ENCODE measurements around the gene ZNF273.
"Not testable (repeated sequence)": the region's sequence is repeated elsewhere in the genome, so short reads cannot be mapped to it uniquely, and the experiment has no call there.

The ZNF273 gene

DNA sequence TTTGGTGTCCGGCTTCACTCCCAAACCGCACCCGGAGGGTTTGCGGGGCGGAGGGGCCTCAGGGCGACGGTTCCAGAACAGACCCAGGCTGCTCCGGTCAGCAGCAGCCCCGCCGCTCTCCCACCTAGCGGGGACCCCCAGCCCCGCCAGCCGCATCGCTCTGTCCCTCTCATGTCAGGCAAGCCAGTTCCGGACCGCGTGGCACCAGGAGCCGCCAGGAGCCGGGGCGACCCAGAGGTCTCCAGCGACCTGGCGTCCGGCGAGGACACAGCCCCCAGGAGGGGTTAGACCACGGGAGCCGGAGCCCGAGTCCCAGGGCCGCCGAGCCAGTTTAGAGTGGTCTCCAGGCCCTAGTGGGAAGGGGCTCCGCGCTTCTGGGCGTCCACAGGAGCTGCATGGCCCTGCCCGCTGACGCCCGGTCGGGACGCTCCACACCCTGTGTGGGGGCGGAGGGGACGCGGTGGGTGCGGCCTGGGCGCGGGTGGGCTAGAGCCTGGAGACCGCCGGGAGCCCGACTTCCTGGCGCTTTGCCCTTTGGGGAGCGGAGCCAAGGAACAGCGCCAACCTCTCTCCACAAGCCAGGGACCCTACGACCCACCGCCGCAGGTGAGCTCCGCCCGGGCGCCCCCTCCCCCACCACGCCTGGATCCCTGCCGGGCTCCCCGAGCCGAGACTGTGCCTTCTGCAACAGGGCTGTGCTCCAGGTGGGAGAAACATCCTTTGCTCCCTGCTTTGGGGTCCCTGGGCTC, 44.4 kb downstream of the ZNF273 start:
- Histone ChIP-seq H2AFZ (ENCODE audit: low read depth, low read length) (no peak overlapping the region), H3K9ac (ENCODE audit: low read length) (no peak overlapping the region), H3K4me1 (ENCODE audit: low read length) (no peaks in the 10 kb centered on the region), H3K27ac (ENCODE audit: low read length) (no peak overlapping the region), H4K20me1 (ENCODE audit: insufficient read depth, low read length) (no peaks in the 10 kb centered on the region), H3K4me2 (ENCODE audit: low read length) (no peak overlapping the region), H3K79me2 (ENCODE audit: low read length) (no peaks in the 10 kb centered on the region), H3K4me3 (ENCODE audit: low read length) (no peak overlapping the region), H3K9me3 (ENCODE audit: insufficient read depth, low read length) (no peaks in the 10 kb centered on the region), H3K27me3 (ENCODE audit: low read depth, low read length) (no peaks in the 10 kb centered on the region), H3K36me3 (replicated peaks; ENCODE audit: low read depth, low read length) (no peaks in the 10 kb centered on the region)
- no peak for TF ChIP-seq EZH2phosphoT487 (IDR thresholded peaks at IDR 0.05; ENCODE audit: low read depth)
- TF ChIP-seq, protein P1, sequence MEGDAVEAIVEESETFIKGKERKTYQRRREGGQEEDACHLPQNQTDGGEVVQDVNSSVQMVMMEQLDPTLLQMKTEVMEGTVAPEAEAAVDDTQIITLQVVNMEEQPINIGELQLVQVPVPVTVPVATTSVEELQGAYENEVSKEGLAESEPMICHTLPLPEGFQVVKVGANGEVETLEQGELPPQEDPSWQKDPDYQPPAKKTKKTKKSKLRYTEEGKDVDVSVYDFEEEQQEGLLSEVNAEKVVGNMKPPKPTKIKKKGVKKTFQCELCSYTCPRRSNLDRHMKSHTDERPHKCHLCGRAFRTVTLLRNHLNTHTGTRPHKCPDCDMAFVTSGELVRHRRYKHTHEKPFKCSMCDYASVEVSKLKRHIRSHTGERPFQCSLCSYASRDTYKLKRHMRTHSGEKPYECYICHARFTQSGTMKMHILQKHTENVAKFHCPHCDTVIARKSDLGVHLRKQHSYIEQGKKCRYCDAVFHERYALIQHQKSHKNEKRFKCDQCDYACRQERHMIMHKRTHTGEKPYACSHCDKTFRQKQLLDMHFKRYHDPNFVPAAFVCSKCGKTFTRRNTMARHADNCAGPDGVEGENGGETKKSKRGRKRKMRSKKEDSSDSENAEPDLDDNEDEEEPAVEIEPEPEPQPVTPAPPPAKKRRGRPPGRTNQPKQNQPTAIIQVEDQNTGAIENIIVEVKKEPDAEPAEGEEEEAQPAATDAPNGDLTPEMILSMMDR (IDR thresholded peaks at IDR 0.05; ENCODE audit: low read depth, low read length): no peak

DNA sequence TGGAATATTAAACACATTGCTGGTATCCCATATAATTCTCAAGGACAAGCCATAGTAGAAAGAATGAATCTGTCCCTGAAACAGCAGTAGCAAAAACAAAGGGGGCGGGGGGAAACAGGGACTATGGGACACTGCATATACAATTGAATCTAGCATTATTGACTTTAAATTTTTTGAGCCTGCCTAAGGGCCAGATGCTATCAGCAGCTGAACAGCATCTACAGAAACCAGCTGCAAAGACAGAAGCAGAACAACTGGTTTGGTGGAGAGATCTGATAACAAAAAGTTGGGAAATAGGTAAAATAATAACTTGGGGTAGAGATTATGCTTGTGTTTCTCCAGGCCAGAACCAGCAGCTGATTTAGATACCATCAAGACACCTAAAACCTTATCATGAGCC, 45.7 kb downstream of the ZNF273 start:
- not testable (repeated sequence) for H3K27ac ChIP-seq (ENCODE audit: low read length); H3K4me3 ChIP-seq (ENCODE audit: low read length); H2AFZ ChIP-seq (ENCODE audit: low read depth, low read length); H3K27me3 ChIP-seq (ENCODE audit: low read depth, low read length); H3K79me2 ChIP-seq (ENCODE audit: low read length); H3K9ac ChIP-seq (ENCODE audit: low read length); H3K4me1 ChIP-seq (ENCODE audit: low read length); H3K9me3 ChIP-seq (ENCODE audit: insufficient read depth, low read length); H3K36me3 ChIP-seq (replicated peaks; ENCODE audit: low read depth, low read length); H3K4me2 ChIP-seq (ENCODE audit: low read length); H4K20me1 ChIP-seq (ENCODE audit: insufficient read depth, low read length)

DNA sequence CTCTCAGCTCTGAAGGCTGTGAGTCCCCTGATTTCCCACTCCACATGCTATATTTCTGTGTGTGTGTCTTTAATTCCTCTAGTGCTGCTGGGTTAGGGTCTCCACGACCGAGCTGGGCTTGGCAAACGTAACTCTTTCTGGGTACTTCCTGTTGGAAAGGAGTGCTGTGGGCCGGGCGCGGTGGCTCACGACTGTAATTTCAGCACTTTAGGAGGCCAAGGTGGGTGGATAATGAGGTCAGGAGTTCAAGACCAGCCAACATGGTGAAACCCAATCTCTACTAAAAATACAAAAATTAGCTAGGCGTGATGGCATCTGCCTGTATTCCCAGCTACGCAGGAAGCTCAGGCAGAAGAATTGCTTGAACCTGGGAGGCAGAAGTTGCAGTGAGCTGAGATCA, 47.6 kb downstream of the ZNF273 start:
- not testable (repeated sequence) for H2AFZ ChIP-seq (ENCODE audit: low read depth, low read length); H3K36me3 ChIP-seq (replicated peaks; ENCODE audit: low read depth, low read length); H3K4me3 ChIP-seq (ENCODE audit: low read length); H3K79me2 ChIP-seq (ENCODE audit: low read length); H3K27me3 ChIP-seq (ENCODE audit: low read depth, low read length); H3K4me1 ChIP-seq (ENCODE audit: low read length); H3K27ac ChIP-seq (ENCODE audit: low read length); H3K9ac ChIP-seq (ENCODE audit: low read length); H4K20me1 ChIP-seq (ENCODE audit: insufficient read depth, low read length); H3K4me2 ChIP-seq (ENCODE audit: low read length); H3K9me3 ChIP-seq (ENCODE audit: insufficient read depth, low read length)

DNA sequence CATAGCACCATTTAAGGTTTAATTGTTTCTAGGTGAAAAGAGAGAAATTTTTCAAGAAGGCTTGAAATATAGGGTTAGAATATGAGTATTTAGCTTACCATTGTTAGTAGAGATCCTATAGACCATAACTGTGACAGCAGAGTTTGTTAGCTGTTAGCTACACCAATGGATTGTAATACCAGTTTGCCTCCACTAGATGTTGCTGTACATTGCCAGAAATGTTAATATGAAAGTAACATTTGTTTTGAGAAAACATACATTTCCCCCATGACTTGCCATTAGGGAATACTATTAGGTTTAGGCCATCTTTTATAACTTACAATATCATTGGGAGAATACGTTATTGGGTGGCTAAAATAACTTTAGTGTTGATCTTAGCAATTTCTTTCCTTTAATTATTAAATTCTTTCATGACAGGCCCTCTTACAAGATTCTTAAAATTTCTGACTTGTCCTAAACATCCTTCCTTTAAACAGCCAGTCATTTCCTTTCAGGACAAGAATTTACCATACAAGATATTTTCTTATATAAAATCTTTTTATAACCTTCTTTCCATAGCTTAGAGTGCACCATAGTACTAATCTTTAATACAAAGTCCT, 48.3 kb downstream of the ZNF273 start:
- Histone ChIP-seq H3K4me2 (ENCODE audit: low read length) (no peak overlapping the region), H3K27me3 (ENCODE audit: low read depth, low read length) (no peaks in the 10 kb centered on the region), H3K27ac (ENCODE audit: low read length) (no peak overlapping the region), H3K36me3 (replicated peaks; ENCODE audit: low read depth, low read length) (no peaks in the 10 kb centered on the region), H3K9ac (ENCODE audit: low read length) (no peak overlapping the region), H3K4me1 (ENCODE audit: low read length) (no peaks in the 10 kb centered on the region), H3K4me3 (ENCODE audit: low read length) (no peak overlapping the region), H4K20me1 (ENCODE audit: insufficient read depth, low read length) (no peaks in the 10 kb centered on the region), H3K9me3 (ENCODE audit: insufficient read depth, low read length) (no peaks in the 10 kb centered on the region), H3K79me2 (ENCODE audit: low read length) (no peaks in the 10 kb centered on the region), H2AFZ (ENCODE audit: low read depth, low read length) (no peak overlapping the region)
- TF ChIP-seq EZH2phosphoT487 (IDR thresholded peaks at IDR 0.05; ENCODE audit: low read depth): no peak
- TF ChIP-seq, protein P1 (IDR thresholded peaks at IDR 0.05; ENCODE audit: low read depth, low read length): peak; percentile 75

DNA sequence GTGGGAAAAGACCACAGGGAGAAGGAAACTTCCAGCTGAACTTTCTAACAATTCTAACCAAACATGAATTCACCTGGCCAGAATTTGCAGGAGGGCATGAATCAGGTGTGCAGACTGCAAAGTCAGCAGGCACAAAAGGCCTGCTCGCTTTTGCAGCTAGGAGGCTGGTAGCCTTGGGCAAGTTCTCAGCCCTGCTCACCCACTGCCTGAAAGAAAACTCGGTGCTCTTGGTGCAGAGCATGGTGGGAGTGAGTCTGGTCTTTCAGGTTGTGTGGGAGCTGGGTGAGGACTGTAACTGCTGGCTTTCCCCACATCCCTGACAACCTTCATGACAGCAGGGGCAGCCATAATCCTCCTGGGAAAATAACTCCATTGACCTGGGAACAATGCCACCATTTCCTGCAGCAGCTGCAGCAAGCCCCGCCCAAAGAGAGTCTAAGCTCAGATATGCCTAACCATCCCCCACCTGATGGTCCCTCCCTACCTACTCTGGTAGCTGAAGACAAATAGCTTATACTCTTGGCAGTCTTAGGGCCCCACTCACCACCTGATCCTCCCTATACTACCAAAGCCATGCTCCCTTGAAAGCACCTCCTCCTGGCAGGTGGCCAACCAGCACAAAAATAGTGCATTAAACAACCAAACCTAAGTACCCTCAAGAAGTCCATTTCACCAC, 56.1 kb downstream of the ZNF273 start:
- no peak overlapping the region for H3K4me2 ChIP-seq (ENCODE audit: low read length)
- H3K9ac ChIP-seq (ENCODE audit: low read length): no peak overlapping the region
- H3K79me2 ChIP-seq (ENCODE audit: low read length): no peaks in the 10 kb centered on the region
- no peak overlapping the region for H3K4me3 ChIP-seq (ENCODE audit: low read length)
- H3K27ac ChIP-seq (ENCODE audit: low read length): no peak overlapping the region
- no peaks in the 10 kb centered on the region for H3K27me3 ChIP-seq (ENCODE audit: low read depth, low read length)
- H3K36me3 ChIP-seq (replicated peaks; ENCODE audit: low read depth, low read length): no peaks in the 10 kb centered on the region
- H3K4me1 ChIP-seq (ENCODE audit: low read length): no peaks in the 10 kb centered on the region
- H4K20me1 ChIP-seq (ENCODE audit: insufficient read depth, low read length): no peaks in the 10 kb centered on the region
- H3K9me3 ChIP-seq (ENCODE audit: insufficient read depth, low read length): no peaks in the 10 kb centered on the region
- TF ChIP-seq EZH2phosphoT487 (IDR thresholded peaks at IDR 0.05; ENCODE audit: low read depth): no peak
- TF ChIP-seq, protein P1 (IDR thresholded peaks at IDR 0.05; ENCODE audit: low read depth, low read length): no peak
- no peak overlapping the region for H2AFZ ChIP-seq (ENCODE audit: low read depth, low read length)
